K562 (cell line): ENCODE results near the gene THSD8. TPM values are rescaled to one million over a fixed set of nuclear protein-coding genes. Genes with fewer than 3 reads are reported as not detected.

Experiments used
- ARID2 ChIP-seq: fragments of 450-650 bp; IDR thresholded peaks from 2 replicates; pipeline ENCODE4 v1.6.1; 2017; ENCODE audit warnings: antibody characterized with exemption, mild to moderate bottlenecking
- ARID3B ChIP-seq: fragments of 250-450 bp; sonication (Bioruptor Pico); IDR thresholded peaks from 2 replicates; pipeline ENCODE4 v1.4.0; 2020; ENCODE audit warnings: borderline replicate concordance
- CTBP1 ChIP-seq: fragments of 450-650 bp; IDR thresholded peaks from 2 replicates; pipeline ENCODE4 v1.6.1; 2016; ENCODE audit warnings: borderline replicate concordance
- E2F1 ChIP-seq: sonication (generic); formaldehyde crosslinking; IDR thresholded peaks from 2 replicates; pipeline ENCODE4 v1.8.1; 2023; ENCODE audit warnings: mild to moderate bottlenecking, missing genetic modification reagents, moderate library complexity
- ETV1 ChIP-seq: fragments of 450-650 bp; conservative IDR thresholded peaks from 2 replicates; pipeline ENCODE4 v1.6.1; 2016; ENCODE audit warnings: missing genetic modification characterization, control low read depth, low read depth, missing compliant biosample characterization
- HDAC1 ChIP-seq, 2 experiments: fragments of 450-650 bp; IDR thresholded peaks; 2 replicates each; pipeline ENCODE4 v1.6.1; 2016 to 2017; ENCODE audit warnings: inconsistent platforms in 1 of 2, mild to moderate bottlenecking in 1 of 2, moderate library complexity in 1 of 2
- HIVEP1 ChIP-seq: fragments of 250-450 bp; sonication (Bioruptor Pico); IDR thresholded peaks from 2 replicates; pipeline ENCODE4 v1.4.0; 2020; ENCODE audit warnings: mild to moderate bottlenecking
- ILF3 ChIP-seq: fragments of 450-650 bp; IDR thresholded peaks from 2 replicates; pipeline ENCODE4 v1.6.1; 2018; ENCODE audit warnings: antibody characterized with exemption, mild to moderate bottlenecking, moderate library complexity, borderline replicate concordance
- KLF13 ChIP-seq: fragments of 450-650 bp; IDR thresholded peaks from 2 replicates; pipeline ENCODE4 v1.6.1; 2016; ENCODE audit warnings: missing genetic modification characterization, low read depth, mild to moderate bottlenecking, missing compliant biosample characterization, moderate library complexity, borderline replicate concordance
- MAZ ChIP-seq, 2 experiments: fragments of 450-650 bp in 1 of 2; sonication (generic) in 1 of 2; formaldehyde crosslinking; IDR thresholded peaks in 1 of 2; conservative IDR thresholded peaks in 1 of 2; 2 replicates each; pipeline versions ENCODE4 v1.4.0 to v1.5.0; 2020; ENCODE audit warnings: mild to moderate bottlenecking in 1 of 2, missing genetic modification reagents in 1 of 2
- MBD2 ChIP-seq: sonication (generic); IDR thresholded peaks from 2 replicates; pipeline ENCODE4 v1.6.1; 2016; ENCODE audit warnings: low read depth, borderline replicate concordance
- MTA1 ChIP-seq: fragments of 450-650 bp; IDR thresholded peaks from 2 replicates; pipeline ENCODE4 v1.6.1; 2017; ENCODE audit warnings: borderline replicate concordance
- NFRKB ChIP-seq: fragments of 450-650 bp; IDR thresholded peaks from 2 replicates; pipeline ENCODE4 v1.6.1; 2016; ENCODE audit warnings: low read depth
- PML ChIP-seq: IDR thresholded peaks from 2 replicates; pipeline ENCODE4 v1.6.1; 2012; ENCODE audit warnings: low read length, inconsistent platforms
- RB1 ChIP-seq: fragments of 450-650 bp; IDR thresholded peaks from 2 replicates; pipeline ENCODE4 v1.6.1; 2017; ENCODE audit warnings: low read depth, mild to moderate bottlenecking
- RBBP5 ChIP-seq: fragments of 200-600 bp; sonication (generic); IDR thresholded peaks from 2 replicates; pipeline ENCODE4 v1.6.1; 2012; ENCODE audit warnings: borderline replicate concordance, mild to moderate bottlenecking, low read length, control low read depth, inconsistent platforms; ENCODE audit not compliant: insufficient read depth, poor library complexity, severe bottlenecking
- RBM22 ChIP-seq: fragments of 200-400 bp; formaldehyde crosslinking; IDR thresholded peaks from 2 replicates; pipeline ENCODE4 v1.6.1; 2018; ENCODE audit warnings: low read length, low read depth; ENCODE audit not compliant: poor library complexity, severe bottlenecking
- RCOR1 ChIP-seq, 2 experiments: IDR thresholded peaks; 2 replicates each; pipeline ENCODE4 v1.6.1; 2012; ENCODE audit warnings: low read depth in 2 of 2, low read length in 2 of 2, borderline replicate concordance in 1 of 2, improper control_type of control experiment in 1 of 2
- SMARCE1 ChIP-seq: fragments of 450-650 bp; IDR thresholded peaks from 2 replicates; pipeline ENCODE4 v1.7.1; 2016; ENCODE audit warnings: mild to moderate bottlenecking
- SP1 ChIP-seq: sonication (generic); formaldehyde crosslinking; IDR thresholded peaks from 2 replicates; pipeline ENCODE4 v1.8.1; 2022; ENCODE audit warnings: mild to moderate bottlenecking, missing genetic modification reagents
- TBL1XR1 ChIP-seq, 2 experiments: IDR thresholded peaks; 2 replicates each; pipeline ENCODE4 v1.6.1; 2012; ENCODE audit warnings: improper control_type of control experiment in 2 of 2, low read length in 2 of 2, mild to moderate bottlenecking in 1 of 2
- ZBTB17 ChIP-seq: fragments of 450-650 bp; formaldehyde crosslinking; IDR thresholded peaks from 2 replicates; pipeline ENCODE4 v1.4.0; 2020; ENCODE audit warnings: mild to moderate bottlenecking
- ZKSCAN8 ChIP-seq: fragments of 200-800 bp; sonication (Bioruptor generic); IDR thresholded peaks from 2 replicates; pipeline ENCODE4 v1.6.1; 2016; ENCODE audit warnings: missing genetic modification characterization, missing compliant biosample characterization
- ZNF134 ChIP-seq: fragments of 250-450 bp; sonication (Bioruptor Pico); conservative IDR thresholded peaks from 2 replicates; pipeline ENCODE4 v1.4.0; 2020
- ZNF140 ChIP-seq: fragments of 250-450 bp; sonication (Bioruptor Pico); IDR thresholded peaks from 2 replicates; pipeline ENCODE4 v1.8.0; 2021; ENCODE audit warnings: moderate library complexity, mild to moderate bottlenecking, inconsistent platforms
- ZNF274 ChIP-seq: IDR thresholded peaks from 2 replicates; pipeline ENCODE4 v1.6.1; 2011; ENCODE audit warnings: low read depth, mild to moderate bottlenecking, low read length, moderate library complexity, borderline replicate concordance
- ZNF764 ChIP-seq: fragments of 250-450 bp; sonication (Bioruptor Pico); IDR thresholded peaks from 2 replicates; pipeline ENCODE4 v1.4.0; 2020; ENCODE audit warnings: low read depth, mild to moderate bottlenecking, moderate library complexity
- polyA plus RNA-seq, 8 experiments: library from polyadenylated mRNA; depleted of rRNA in 4 of 8; stranded (reverse) in 5 of 8; unstranded in 3 of 8; fragments of >200 nt; fragmentation: Nextera tagmentation in 2 of 8; fragmentation: Illumina TruSeq in 1 of 8; extraction: Ambion mirVana in 2 of 8; extraction: Trizol in 1 of 8; gene quantifications; 2 replicates each; pipeline versions ENCODE4 v1.2.1 to v1.2.3, GENCODE V29; 2011 to 2014; ENCODE audit warnings: inconsistent platforms in 1 of 8, missing spikeins in 1 of 8
- total RNA-seq, 7 experiments: library from RNA; depleted of rRNA in 6 of 7; stranded (reverse); fragments of >200 nt in 6 of 7; fragmentation: Illumina TruSeq in 2 of 7; extraction: Trizol in 2 of 7; gene quantifications; 2 replicates each; pipeline versions ENCODE4 v1.2.1 to v1.2.3, GENCODE V29; 2011 to 2021; ENCODE audit warnings: low replicate concordance in 1 of 7

THSD8 gene
- total and polyA plus RNA-seq, 9 of the 15 experiments (the other 6 are each of a cell fraction or from before 2014, with no cell fraction given), result 8.4 to 42.4 (median 19.9) TPM; not detected in 2

- no peak; the same call in 1 of the 2 replicates for TF ChIP-seq KLF13 (tag)
- 0 out of 4 replicates have a peak, but pooled peaks of 1 of the 2 experiments have one; percentile 31 for TF ChIP-seq TBL1XR1 (IDR thresholded peaks at IDR 0.05; ENCODE audit: low read length in 2 of 2)
- no peak for TF ChIP-seq HIVEP1 (CRISPR knock-in tag)
- no peak for TF ChIP-seq ZNF274
- no peak for TF ChIP-seq MTA1
- peak; percentile 87 for TF ChIP-seq SP1 (CRISPR knock-in tag)
- no peak for TF ChIP-seq ZKSCAN8 (CRISPR knock-in tag)
- peak; percentile 80; the same call in 1 of the 2 replicates for TF ChIP-seq ZBTB17 (CRISPR knock-in tag)
- TF ChIP-seq HDAC1 (IDR thresholded peaks at IDR 0.05), result peak in 1 of 2 experiments; percentile 59; a peak in 2 of 4 replicates
- no peak for TF ChIP-seq ARID3B (CRISPR knock-in tag)
- no peak for TF ChIP-seq NFRKB
- peak; percentile 97 to 98 for TF ChIP-seq MAZ (CRISPR knock-in tag; conservative IDR thresholded peaks at IDR 0.05 in 1 of 2, IDR thresholded peaks at IDR 0.05 in 1 of 2)
- no peak for TF ChIP-seq ZNF134 (CRISPR knock-in tag)
- peak; percentile 96 for TF ChIP-seq RB1
- TF ChIP-seq MBD2, result peak; percentile 93
- TF ChIP-seq ARID2, result no peak
- TF ChIP-seq RBBP5, result peak; percentile 55
- peak; percentile 96 for TF ChIP-seq CTBP1
- no peak; a peak in 1 of 4 replicates for TF ChIP-seq RCOR1 (IDR thresholded peaks at IDR 0.05; ENCODE audit: borderline replicate concordance in 1 of 2, low read depth in 2 of 2, low read length in 2 of 2)
- TF ChIP-seq SMARCE1, result 0 out of 2 replicates have a peak, but pooled peaks have one; percentile 7
- peak; percentile 98 for TF ChIP-seq RBM22
- TF ChIP-seq E2F1 (CRISPR knock-in tag), result peak; percentile 84
- TF ChIP-seq ZNF140 (CRISPR knock-in tag), result no peak
- TF ChIP-seq PML, result peak; percentile 27; the same call in 1 of the 2 replicates
- peak; percentile 93 for TF ChIP-seq ETV1 (tag)
- no peak for TF ChIP-seq ZNF764 (CRISPR knock-in tag)
- TF ChIP-seq ILF3, result no peak
These were observed 11.8 kb upstream of the THSD8 start (continued) for GRCh38 chr19:12789904-12790619.
